Kidney (tissue), 14 donors: ENCODE results near the gene HIVEP3. TPM values are rescaled to one million over a fixed set of nuclear protein-coding genes. Genes with fewer than 3 reads are reported as not detected.

Source experiments
- DNase-seq, 5 donors: peaks; one replicate each; pipeline ENCODE4 v3.0.0-alpha.2; 2013 to 2020
- FAIRE-seq: peaks from 2 replicates; lab custom pipeline; 2012; peaks lifted over from hg19 to GRCh38; lab: Jason Lieb, UNC
- H3K27ac ChIP-seq, 2 donors: one replicate each; pipeline ENCODE4 v1.7.0; 2013; ENCODE audit warnings: low read depth in 2 of 2, low read length in 2 of 2, inconsistent platforms in 1 of 2
- H3K27me3 ChIP-seq: one replicate; pipeline ENCODE4 v1.7.1; 2013; ENCODE audit warnings: low read length, inconsistent platforms; ENCODE audit not compliant: control insufficient read depth, insufficient read depth
- H3K36me3 ChIP-seq, 3 donors: one replicate each; pipeline versions ENCODE4 v1.7.0 to v1.7.1; 2013; ENCODE audit warnings: low read length in 3 of 3, control low read depth in 1 of 3, inconsistent platforms in 1 of 3; ENCODE audit not compliant: insufficient read depth in 3 of 3, control insufficient read depth in 2 of 3
- H3K4me1 ChIP-seq, 3 donors: one replicate each; pipeline versions ENCODE4 v1.7.0 to v1.7.1; 2013; ENCODE audit warnings: low read length in 3 of 3, inconsistent platforms in 1 of 3, low read depth in 1 of 3; ENCODE audit not compliant: control insufficient read depth in 2 of 3, insufficient read depth in 2 of 3
- H3K4me3 ChIP-seq, 3 donors: one replicate each; pipeline versions ENCODE4 v1.7.0 to v1.8.1; 2013; ENCODE audit warnings: low read length in 3 of 3, control low read depth in 1 of 3, inconsistent platforms in 1 of 3
- H3K9ac ChIP-seq, 3 donors: one replicate each; pipeline versions ENCODE4 v1.7.0 to v1.7.1; 2013; ENCODE audit warnings: low read length in 3 of 3, control low read depth in 1 of 3, inconsistent platforms in 1 of 3
- H3K9me3 ChIP-seq, 3 donors: one replicate each; pipeline versions ENCODE4 v1.7.0 to v1.7.1; 2013; ENCODE audit warnings: low read length in 3 of 3, control low read depth in 1 of 3, inconsistent platforms in 1 of 3; ENCODE audit not compliant: control insufficient read depth in 2 of 3, insufficient read depth in 1 of 3
- CTCF ChIP-seq: IDR thresholded peaks from 3 replicates; pipeline ENCODE4 v1.5.1; 2012; ENCODE audit warnings: mild to moderate bottlenecking, moderate library complexity, borderline replicate concordance; ENCODE audit not compliant: insufficient read depth; ENCODE audit errors: extremely low read depth
- intact Hi-C: fragments of 100-400 bp; cut with DNase I; formaldehyde crosslinking; loops from one replicate; pipeline ENCODE4 v1.11.1; 2022
- polyA plus RNA-seq: library from polyadenylated mRNA; stranded (reverse); fragments of 350-450 nt; fragmentation: Illumina TruSeq; extraction: RNeasy Lipid Tissue Mini Kit (QIAGEN cat#74804); gene quantifications from one replicate; pipeline ENCODE4 v1.2.3, GENCODE V29; 2014; ENCODE audit warnings: low read depth, low replicate concordance; ENCODE audit not compliant: insufficient read depth
- total RNA-seq: library from RNA; stranded (reverse); fragmentation: NEBNext Ultra II Directional; extraction: Animal tissue kit (Norgen Biotek cat#: 25700); gene quantifications from one replicate; pipeline ENCODE4 v1.2.1, GENCODE V29; 2021
- donor health status: control.
- donor health status: control.
- donor health status: control.
- donor health status: control.
- donor health status: control.
- donor health status: DM: yes; HTN: yes; CAD: no.
- donor health status: Normal renal cell carcinoma (clear cell type).

Gene HIVEP3
- total and polyA plus RNA-seq, 2 donors from 2014 or later: 3.5 to 11.0 TPM

GRCh38 chr1:41740630-41741239 lies 178.0 kb downstream of the HIVEP3 start:
- FAIRE-seq (no peak), DNase-seq (no peak)
- TF ChIP-seq CTCF: no peak
- intact Hi-C loops: no loop called here
- H3K4me1 ChIP-seq: peaks cover 0 to 12% (median 0%) of the 10 kb centered on the region in 3 donors
- no peaks in the 10 kb centered on the region for H3K27me3 ChIP-seq
- H3K9me3 ChIP-seq: no peaks in the 10 kb centered on the region
- H3K4me3 ChIP-seq: no peak overlapping the region
- no peak overlapping the region for H3K9ac ChIP-seq
- H3K27ac ChIP-seq: no peak overlapping the region
- no peaks in the 10 kb centered on the region for H3K36me3 ChIP-seq

GRCh38 chr1:41740058-41740457 lies 178.7 kb downstream of the HIVEP3 start:
- no peak for TF ChIP-seq CTCF
- H3K4me1 ChIP-seq: peaks cover 0 to 12% (median 0%) of the 10 kb centered on the region in 3 donors
- intact Hi-C loops: no loop called here

GRCh38 chr1:41739061-41739955 lies 179.4 kb downstream of the HIVEP3 start:
- Histone ChIP-seq H3K4me3 (peak overlapping the region in 1 of 3 donors; percentile 16), H3K9ac (no peak overlapping the region), H3K9me3 (no peaks in the 10 kb centered on the region), H3K4me1 (peaks cover 0 to 12% (median 0%) of the 10 kb centered on the region in 3 donors), H3K27me3 (no peaks in the 10 kb centered on the region), H3K27ac (peak overlapping the region in 1 of 2 donors; percentile 18), H3K36me3 (no peaks in the 10 kb centered on the region)
- no peak for TF ChIP-seq CTCF
- peak; percentile 86 to 93 (median 88) for DNase-seq
- intact Hi-C loops: no loop called here
- FAIRE-seq: no peak

More at GRCh38 chr1:41740058-41740457, 178.7 kb downstream of the HIVEP3 start:
- H3K36me3 ChIP-seq: no peaks in the 10 kb centered on the region
- no peak for DNase-seq
- no peak overlapping the region for H3K4me3 ChIP-seq
- no peak overlapping the region for H3K9ac ChIP-seq
- no peak overlapping the region for H3K27ac ChIP-seq
- H3K9me3 ChIP-seq: no peaks in the 10 kb centered on the region
- H3K27me3 ChIP-seq: no peaks in the 10 kb centered on the region
- FAIRE-seq: no peak
